ENCODE results near the gene LMAN2.

DNA sequence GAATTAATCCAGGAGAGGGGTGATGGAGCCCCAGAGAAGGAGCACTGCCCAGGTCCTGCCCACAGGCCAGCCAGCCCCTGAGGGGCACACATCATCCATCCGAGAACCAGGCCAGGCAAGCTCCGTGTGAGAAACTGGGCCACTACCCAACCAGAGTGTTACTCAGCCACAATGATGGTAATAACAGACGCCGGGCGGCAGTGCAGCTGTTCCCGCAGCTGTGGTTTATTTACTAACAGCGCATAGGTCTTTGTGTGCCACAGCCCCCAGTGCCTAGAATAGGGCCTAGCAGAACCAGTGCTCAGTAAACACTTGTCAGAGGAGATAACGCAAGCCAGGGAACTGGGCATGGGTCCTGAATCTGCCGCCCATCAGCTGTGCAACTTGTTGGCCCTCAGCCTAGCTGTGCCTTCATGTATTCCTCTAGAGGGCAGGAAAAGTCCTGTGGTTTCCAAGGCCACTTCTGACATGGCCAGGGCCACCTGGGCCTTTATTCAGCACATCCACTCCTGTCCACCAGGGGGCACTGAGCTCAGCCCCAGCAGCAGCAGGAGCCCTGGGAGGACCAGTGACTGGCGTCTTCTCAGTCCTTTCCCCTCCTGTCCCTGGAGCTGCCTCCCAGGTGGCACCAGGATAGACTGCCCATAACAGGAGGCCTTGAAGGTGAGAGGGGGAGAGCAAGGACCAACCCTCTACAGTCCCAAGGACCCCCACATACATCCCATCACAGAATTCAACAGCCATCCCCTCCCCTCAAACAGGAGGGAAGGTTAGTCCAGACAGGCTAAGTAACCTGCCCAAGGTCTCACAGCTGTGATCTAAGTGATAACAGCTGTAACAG lies 41.9 kb downstream of the LMAN2 start:
- TF ChIP-seq CTCF (IDR thresholded peaks at IDR 0.05) (peak; percentile 55 to 74 (median 71)), POLR2A (IDR thresholded peaks at IDR 0.05) (no peak), EP300 (IDR thresholded peaks at IDR 0.05) (no peak)

Data from tibial nerve (tissue), 4 donors.